Endometrial microvascular endothelial cells (primary cell): ENCODE results near the gene TAS1R3. TPM values are rescaled to one million over a fixed set of nuclear protein-coding genes. Genes with fewer than 3 reads are reported as not detected.

Experiments
- in situ Hi-C: cut with HindIII; loops from 2 replicates; pipeline ENCODE4 v1.10.0; 2017; ENCODE audit warnings: low sequenced_read_pairs, low pct_unique_long_range_greater_than_20kb; ENCODE audit errors: inconsistent ontology term
- total RNA-seq: library from RNA; depleted of rRNA; stranded (reverse); fragments of >200 nt; gene quantifications from one replicate; pipeline ENCODE4 v1.2.3, GENCODE V29; 2015; ENCODE audit errors: inconsistent ontology term

The TAS1R3 gene
- total RNA-seq, 1 donor from 2014 or later = under 0.01 TPM

DNA sequence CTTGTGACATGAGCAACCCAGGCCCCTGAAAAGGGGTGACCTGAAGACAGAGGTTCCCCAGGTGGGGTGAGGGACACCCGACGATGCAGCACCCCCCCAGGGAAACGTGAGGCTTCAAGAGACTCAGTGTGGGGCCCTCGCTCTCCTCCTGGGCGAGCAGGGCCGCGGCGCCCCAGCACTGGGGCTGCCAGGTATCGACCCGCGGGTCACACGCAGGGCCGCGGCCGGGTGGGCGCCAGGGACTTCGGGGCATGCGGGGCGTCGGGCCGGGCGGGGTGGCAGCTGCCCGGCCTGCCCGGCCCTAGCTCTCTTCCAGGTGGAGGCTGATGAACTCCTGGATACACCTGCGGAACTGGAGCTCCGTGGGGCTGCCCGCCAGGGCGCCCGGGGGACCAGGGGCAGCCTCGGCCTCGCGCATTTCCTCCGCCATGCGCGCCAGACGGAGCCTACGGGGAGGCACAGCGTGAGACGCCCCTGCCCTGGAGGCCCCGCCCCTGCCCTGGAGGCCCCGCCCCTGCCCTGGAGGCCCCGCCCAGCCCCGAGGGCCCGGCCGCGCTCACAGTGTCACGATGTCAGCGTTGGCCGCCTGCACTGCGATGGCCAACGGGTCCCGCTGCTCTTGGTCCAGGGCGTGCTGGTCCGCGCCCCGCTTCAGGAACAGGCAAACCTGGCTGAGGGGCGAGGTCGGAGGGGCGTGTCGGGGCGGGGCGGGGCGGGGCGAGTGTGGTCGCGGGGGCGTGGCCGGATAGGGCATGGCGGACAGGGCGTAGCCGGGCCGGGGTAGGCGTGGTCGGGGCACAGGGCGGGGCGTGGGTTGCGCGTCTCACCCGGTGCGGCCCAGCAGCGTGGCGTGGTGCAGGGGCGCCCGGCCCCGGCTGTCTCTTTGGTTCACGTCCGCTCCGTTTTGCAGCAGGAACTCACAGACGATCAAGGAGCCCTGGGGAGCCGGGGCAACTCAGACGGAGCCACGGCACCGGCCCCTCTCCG, 37.5 kb upstream of the TAS1R3 start:
- in situ Hi-C loops = no loop called here

GRCh38 chr1:1294250-1294890, 36.7 kb upstream of the TAS1R3 start:
- in situ Hi-C loops = no loop called here

DNA sequence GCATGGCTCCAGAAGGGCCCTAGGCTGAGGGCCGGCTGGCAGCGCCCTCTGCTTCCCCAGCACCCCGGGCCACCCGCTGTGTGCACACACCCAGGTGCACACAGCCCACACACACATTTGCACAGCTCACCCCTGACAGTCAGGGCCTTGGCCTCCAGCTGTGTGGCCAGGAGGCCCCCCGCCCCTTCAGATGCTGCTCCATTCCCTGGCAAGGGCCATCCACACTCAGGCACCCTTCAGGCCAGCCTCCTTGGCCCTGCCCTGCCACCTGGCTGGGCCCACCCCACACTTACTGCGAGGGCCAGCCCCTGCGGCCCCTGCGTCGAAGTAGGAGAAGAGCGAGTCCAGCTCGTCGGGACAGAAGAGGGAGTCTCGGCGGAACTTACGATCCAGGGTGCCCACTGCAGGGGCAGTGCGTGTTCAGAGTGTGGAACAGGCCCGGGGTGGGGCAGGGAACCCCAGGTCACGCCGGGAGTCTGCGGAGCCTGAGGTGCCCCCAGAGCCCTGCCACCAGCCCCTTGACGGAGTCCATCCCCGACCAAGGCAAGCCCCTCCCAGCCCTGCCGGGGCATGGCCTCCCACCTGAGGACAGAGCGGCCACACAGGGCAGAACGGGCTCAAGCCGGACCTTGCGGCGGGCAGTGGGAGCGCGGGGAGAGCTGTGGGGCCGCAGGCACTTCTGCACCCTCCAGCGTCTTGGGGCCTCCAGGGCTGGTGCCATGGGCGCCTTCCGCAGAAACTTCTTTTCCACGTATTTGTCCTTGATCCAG, 35.7 kb upstream of the TAS1R3 start:
- in situ Hi-C loops = no loop called here

DNA sequence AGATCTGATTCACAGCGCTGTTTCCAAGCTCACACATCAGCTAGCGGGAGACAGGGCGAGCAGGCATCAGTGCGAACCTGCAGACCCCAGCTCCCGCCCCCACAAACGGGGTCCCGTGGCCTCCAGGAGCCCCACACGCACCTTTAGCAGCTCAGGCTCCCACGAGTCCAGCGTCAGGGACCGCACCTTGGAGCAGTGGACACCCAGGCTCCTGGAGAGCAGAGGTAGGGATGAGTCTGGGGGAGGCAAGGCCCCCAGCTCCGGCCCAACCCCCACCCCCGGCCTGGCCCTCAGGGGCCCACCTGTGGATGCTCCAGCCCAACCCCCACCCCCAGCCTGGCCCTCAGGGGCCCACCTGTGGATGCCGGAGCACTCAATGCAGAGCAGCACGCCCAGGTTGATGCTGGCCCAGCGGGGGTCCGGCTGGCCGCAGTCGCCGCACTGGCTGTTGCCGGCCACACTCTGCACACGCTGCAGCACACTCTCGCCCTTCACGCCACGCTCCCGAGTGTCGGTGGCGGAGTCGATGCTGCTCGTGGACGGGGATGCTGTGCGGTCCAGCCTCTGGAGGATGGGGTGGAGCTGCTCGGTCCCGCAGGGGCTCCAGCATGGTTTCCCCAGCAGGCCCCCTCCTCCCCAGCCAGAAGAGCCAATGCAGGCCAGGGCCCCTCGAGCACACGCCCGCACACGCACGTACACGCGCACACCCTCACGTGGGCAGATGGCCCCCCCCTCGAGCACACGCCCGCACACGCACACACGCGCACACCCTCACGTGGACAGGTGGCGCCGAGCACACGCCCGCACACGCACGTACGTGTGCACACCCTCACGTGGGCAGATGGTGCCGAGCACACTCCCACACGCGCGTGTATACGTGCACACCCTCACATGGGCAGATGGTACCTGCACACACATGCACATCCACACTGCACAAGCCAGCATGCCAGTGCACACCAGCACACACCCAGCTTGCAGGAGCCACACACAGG, 34.7 kb upstream of the TAS1R3 start:
- in situ Hi-C loops = no loop called here

- in situ Hi-C loops = no loop called here
These were observed 33.2 kb upstream of the TAS1R3 start for GRCh38 chr1:1297802-1298424.

GRCh38 chr1:1298861-1299685, 32.0 kb upstream of the TAS1R3 start:
- in situ Hi-C loops = no loop called here

DNA sequence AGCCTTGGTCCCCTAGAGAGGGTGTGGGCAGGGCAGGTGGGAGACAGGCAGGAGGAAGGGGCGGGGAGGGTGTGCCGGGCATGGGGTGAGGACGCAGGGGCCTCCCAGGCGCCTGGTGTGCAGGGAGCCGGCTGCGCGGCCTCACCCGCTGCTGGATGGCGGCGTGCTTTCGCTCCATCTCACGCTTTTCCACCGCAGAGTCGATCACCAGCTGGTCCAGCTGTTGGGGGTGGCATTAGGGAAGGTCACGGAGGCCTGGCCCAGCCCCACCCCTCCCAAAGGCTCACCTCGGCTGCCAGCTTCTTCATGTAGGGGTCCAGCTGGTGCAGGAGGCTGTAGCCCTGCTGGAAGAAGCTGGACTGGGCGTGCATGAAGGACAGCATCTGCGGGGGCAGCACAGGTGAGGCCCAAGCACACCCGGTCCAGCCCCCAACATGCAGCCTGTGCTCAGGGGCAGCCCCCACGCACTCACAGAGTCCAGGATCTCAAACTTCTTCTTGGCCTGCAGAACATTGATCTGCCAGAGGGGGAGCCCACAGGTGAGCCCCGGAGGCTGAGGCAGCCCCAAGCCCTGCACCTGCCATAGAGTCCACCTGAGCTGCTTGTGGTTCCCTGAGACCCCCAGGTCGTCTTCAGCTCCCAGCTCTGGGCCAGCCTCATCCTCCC, 31.3 kb upstream of the TAS1R3 start:
- in situ Hi-C loops = no loop called here

GRCh38 chr1:1300352-1300739, 30.7 kb upstream of the TAS1R3 start:
- in situ Hi-C loops = no loop called here

DNA sequence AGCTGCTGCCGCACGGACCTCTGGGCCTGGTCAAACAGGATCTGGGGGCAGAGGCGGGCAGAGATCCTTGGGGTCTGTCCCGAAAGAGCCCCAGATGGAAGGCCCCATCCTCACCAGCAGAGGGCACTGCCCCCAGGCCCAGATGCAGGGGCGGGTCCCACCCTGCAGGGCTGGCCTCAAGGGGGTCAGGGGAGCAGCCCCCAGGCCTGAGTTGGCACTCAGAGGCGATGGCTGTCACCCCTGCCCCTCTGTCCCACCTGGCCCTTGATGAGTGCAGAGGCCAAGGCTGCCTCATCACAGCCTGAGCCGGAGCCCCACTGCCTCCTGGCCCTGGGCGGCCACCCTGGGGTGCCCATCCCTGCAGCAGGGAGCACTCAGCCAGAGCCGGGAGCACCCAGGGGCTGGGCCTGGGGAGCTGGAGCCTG, 29.1 kb upstream of the TAS1R3 start:
- in situ Hi-C loops = no loop called here

GRCh38 chr1:1302951-1303509, 28.1 kb upstream of the TAS1R3 start:
- in situ Hi-C loops = no loop called here

GRCh38 chr1:1303736-1304135, 27.3 kb upstream of the TAS1R3 start:
- in situ Hi-C loops = no loop called here

DNA sequence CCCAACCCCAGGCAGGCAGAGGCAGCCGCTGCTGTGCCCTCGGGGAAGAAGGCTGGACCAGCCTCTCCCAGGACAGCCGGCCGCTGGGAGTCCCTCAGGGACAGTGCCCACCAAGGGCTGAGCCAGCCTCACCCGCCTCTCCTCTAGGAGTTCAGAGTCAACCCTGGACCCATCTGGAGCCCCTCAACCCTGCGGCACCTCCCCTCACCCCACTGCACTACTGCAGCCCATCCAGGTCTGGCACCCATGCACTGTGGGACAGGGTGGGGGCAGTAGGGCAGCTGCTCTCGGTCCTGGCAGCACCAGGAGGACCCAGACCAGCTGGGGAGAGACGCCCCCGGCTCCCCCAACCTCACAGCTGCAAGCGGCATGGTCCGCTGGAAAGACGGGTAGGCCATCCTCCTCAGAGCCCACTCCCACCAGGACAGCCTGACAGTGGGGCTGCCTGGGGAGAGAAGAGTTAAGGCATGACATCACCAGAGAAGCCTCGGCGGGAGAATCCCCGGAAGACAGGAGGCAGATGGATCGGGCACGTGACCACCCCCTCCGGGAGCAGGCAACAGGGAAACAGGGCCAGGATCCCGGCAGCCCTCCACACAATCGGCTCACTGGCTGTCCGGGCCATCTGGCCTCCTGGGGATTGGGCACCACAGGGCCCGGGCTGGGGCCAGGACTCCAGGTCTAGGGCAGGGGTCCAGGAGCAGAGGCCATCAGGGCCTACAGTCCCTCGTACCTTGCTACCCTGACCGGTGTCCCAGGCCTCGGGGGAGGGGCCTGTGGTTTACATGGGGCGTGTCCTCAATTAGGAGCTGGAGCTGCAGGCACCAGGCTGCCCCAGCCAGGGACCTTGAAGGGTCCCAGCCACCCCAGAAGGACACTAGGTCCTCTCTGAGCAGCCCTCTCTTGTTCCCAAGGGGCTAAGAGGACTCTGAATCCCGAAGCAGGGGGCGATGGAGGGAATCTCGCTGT, 26.5 kb upstream of the TAS1R3 start:
- in situ Hi-C loops = no loop called here

DNA sequence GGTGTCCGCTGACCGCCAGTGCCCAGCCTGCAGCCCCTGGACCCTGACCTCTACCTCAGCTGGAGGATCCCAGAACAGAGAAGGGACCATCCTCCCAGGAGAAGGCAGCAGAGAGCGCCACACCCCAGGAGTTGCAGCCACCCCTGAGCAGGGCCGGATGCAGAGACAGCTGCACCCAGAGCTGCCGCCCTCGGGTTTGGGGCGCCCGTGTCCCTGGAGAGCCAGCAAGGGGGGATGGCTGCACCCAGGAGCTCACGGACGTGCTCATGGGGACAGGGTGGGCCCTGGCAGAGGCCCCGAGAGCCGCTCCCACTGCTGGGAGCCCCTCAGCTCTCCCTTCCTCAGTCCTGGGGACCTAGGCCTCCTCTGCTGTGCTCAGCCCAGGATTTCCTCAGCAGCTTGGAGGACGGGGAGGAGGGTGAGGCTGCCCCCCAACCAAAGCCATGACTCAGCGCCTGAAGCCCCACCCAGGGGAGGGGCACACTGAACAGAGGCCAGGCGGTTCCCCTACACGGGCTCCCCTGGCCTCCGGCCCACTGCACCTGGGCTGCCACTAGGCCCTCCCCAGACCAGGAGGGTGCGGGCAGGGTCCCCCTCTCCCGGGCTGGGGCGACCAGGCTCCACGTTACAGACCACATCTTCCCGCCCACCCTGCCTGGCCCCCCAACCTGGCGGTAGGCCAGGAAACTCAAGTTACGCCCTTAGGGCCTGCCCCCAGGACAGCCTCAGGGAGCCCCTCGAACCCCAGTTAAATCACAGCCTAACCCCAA, 25.6 kb upstream of the TAS1R3 start:
- in situ Hi-C loops = no loop called here

DNA sequence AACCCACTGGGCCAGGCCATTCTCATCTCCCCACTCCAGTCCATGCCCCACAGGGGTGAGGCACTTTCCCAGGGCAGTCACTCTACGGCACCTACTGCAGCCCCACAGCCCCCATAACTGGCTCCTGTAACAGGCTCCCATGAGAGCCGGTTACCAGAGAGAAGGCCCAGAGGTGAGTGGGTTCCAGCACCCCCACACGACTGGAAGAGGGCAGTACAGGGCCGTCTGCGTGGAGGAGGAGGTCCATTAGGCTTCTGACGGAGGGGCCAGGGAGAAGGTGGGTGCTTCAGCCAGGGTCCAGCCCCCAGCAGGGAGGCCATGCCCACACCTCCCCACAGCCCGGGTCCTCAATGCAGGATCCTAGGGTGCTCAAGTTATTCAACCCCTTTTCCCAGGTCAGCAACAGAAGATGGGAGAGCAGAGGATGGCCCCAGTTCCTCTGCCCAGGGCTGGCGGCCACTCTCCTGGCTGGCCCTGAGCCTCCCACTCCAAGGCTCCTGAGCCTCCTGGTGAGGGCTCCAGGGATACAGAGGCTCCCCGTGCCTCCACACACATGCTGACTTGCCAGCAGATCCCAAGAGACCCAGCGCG, 24.9 kb upstream of the TAS1R3 start:
- in situ Hi-C loops = no loop called here
